Fibroblast of mammary gland (primary cell): ENCODE measurements around the gene MARF1.

Source experiments
- DNase-seq: peaks from one replicate; pipeline ENCODE4 v3.0.0-alpha.2; 2010; ENCODE audit warnings: low read depth
- H3K4me3 ChIP-seq: 2 replicates; pipeline ENCODE4 v1.5.1; 2011; ENCODE audit warnings: low read depth, mild to moderate bottlenecking, low read length, moderate library complexity; ENCODE audit not compliant: control insufficient read depth
- CTCF ChIP-seq: conservative IDR thresholded peaks from 2 replicates; pipeline ENCODE4 v1.5.1; 2011; ENCODE audit warnings: low read depth, low read length, inconsistent platforms; ENCODE audit not compliant: control insufficient read depth, insufficient read depth

Gene MARF1

GRCh38 chr16:15621889-15622288 lies 21.1 kb downstream of the MARF1 start:
- H3K4me3 ChIP-seq: no peak overlapping the region
- DNase-seq: no peak
- no peak for TF ChIP-seq CTCF

- no peak overlapping the region for H3K4me3 ChIP-seq
- no peak for TF ChIP-seq CTCF
Measured at GRCh38 chr16:15621456-15621855, 21.5 kb downstream of the MARF1 start.

GRCh38 chr16:15620611-15621195 lies 22.3 kb downstream of the MARF1 start:
- H3K4me3 ChIP-seq: no peak overlapping the region
- TF ChIP-seq CTCF: no peak
- DNase-seq: no peak

More at GRCh38 chr16:15621456-15621855, 21.5 kb downstream of the MARF1 start:
- no peak for DNase-seq

GRCh38 chr16:15618392-15618791 lies 24.6 kb downstream of the MARF1 start:
- peak; percentile 67 for DNase-seq
- no peak for TF ChIP-seq CTCF
- H3K4me3 ChIP-seq: no peak overlapping the region

GRCh38 chr16:15617901-15618300 lies 25.1 kb downstream of the MARF1 start:
- H3K4me3 ChIP-seq: no peak overlapping the region
- no peak for DNase-seq
- no peak for TF ChIP-seq CTCF

GRCh38 chr16:15616475-15617165 lies 26.3 kb downstream of the MARF1 start:
- no peak for TF ChIP-seq CTCF

More at GRCh38 chr16:15616475-15617165, 26.3 kb downstream of the MARF1 start:
- H3K4me3 ChIP-seq: no peak overlapping the region
- no peak for DNase-seq
